NK-92 (cell line): ENCODE results near the gene SPECC1.
"Not testable (repeated sequence)": the region's sequence is repeated elsewhere in the genome, so short reads cannot be mapped to it uniquely, and the experiment has no call there.

Experiments used
- DNase-seq: peaks from one replicate; lab custom pipeline; 2025; ENCODE audit not compliant: unreplicated experiment; lab: John Stamatoyannopoulos, UW

SPECC1 gene

GRCh38 chr17:20009302-20010098, at the start of gene SPECC1:
TSS of gene SPECC1 (plus strand) at chr17:20009359. CDS start at chr17:20096652, 87,293 bp downstream.
- no peak for DNase-seq

GRCh38 chr17:19962954-19963353, 46.2 kb upstream of the SPECC1 start:
- not testable (repeated sequence) for DNase-seq

- DNase-seq = no peak
Measured at GRCh38 chr17:19973156-19973555, 36.0 kb upstream of the SPECC1 start.

- DNase-seq = no peak
Measured at GRCh38 chr17:19975601-19976000, 33.6 kb upstream of the SPECC1 start.

- peak; percentile 34 for DNase-seq
Measured at GRCh38 chr17:19977293-19978208, 31.6 kb upstream of the SPECC1 start, which contains the start of gene AKAP10. TSS of gene AKAP10 (minus strand) at chr17:19977828. CDS start at chr17:19977679, 149 bp downstream.

GRCh38 chr17:19978209-19978802, 30.9 kb upstream of the SPECC1 start:
- DNase-seq = no peak

GRCh38 chr17:19978805-19979211, 30.4 kb upstream of the SPECC1 start:
- DNase-seq = no peak

- no peak for DNase-seq
Measured at GRCh38 chr17:19979917-19980770, 29.0 kb upstream of the SPECC1 start.

GRCh38 chr17:19986941-19987861, 22.0 kb upstream of the SPECC1 start:
- no peak for DNase-seq

GRCh38 chr17:19987897-19988296, 21.3 kb upstream of the SPECC1 start:
- DNase-seq = no peak

- DNase-seq = no peak
Measured at GRCh38 chr17:19991252-19991885, 17.8 kb upstream of the SPECC1 start.

GRCh38 chr17:19992803-19993713, 16.1 kb upstream of the SPECC1 start:
- DNase-seq = no peak

- DNase-seq = no peak
Measured at GRCh38 chr17:19996086-19996485, 13.1 kb upstream of the SPECC1 start.

GRCh38 chr17:19996502-19996901, 12.7 kb upstream of the SPECC1 start:
- no peak for DNase-seq

GRCh38 chr17:20008242-20009051, 712 bp upstream of the SPECC1 start:
- DNase-seq = no peak

GRCh38 chr17:20009052-20009301, 182 bp upstream of the SPECC1 start:
- no peak for DNase-seq

GRCh38 chr17:20010099-20010863, 1.1 kb downstream of the SPECC1 start:
- no peak for DNase-seq
